Ascending aorta (tissue), 2 donors: Measurements from ENCODE around the gene ZNF311. TPM values are rescaled to one million over a fixed set of nuclear protein-coding genes. Genes with fewer than 3 reads are reported as not detected.
"Not testable (repeated sequence)": the region's sequence is repeated elsewhere in the genome, so short reads cannot be mapped to it uniquely, and the experiment has no call there.

Experiments used
- DNase-seq, 2 donors: peaks; one replicate each; pipeline ENCODE4 v3.0.0-alpha.2; 2019; ENCODE audit warnings: low spot score in 2 of 2
- H3K27ac ChIP-seq, 2 donors: fragments of 200-600 bp; sonication (generic); one replicate each; pipeline ENCODE4 v1.5.1; 2016 to 2017; ENCODE audit warnings: mild to moderate bottlenecking in 1 of 2
- H3K27me3 ChIP-seq: fragments of 200-600 bp; sonication (generic); one replicate; pipeline ENCODE4 v1.5.1; 2017
- H3K36me3 ChIP-seq, 2 donors: fragments of 200-600 bp; sonication (generic); one replicate each; pipeline ENCODE4 v1.5.1; 2016
- H3K4me1 ChIP-seq, 2 donors: fragments of 200-600 bp; sonication (generic); one replicate each; pipeline ENCODE4 v1.5.1; 2016 to 2017; ENCODE audit warnings: mild to moderate bottlenecking in 1 of 2
- H3K4me3 ChIP-seq, 2 donors: fragments of 200-600 bp; sonication (generic); one replicate each; pipeline ENCODE4 v1.5.1; 2016 to 2017; ENCODE audit warnings: mild to moderate bottlenecking in 1 of 2
- H3K9me3 ChIP-seq, 2 donors: fragments of 200-600 bp; sonication (generic); one replicate each; pipeline ENCODE4 v1.5.1; 2016
- intact Hi-C: fragments of 100-400 bp; cut with DNase I; formaldehyde crosslinking; loops from one replicate; pipeline ENCODE4 v1.15.1; 2023
- total RNA-seq: library from RNA; depleted of rRNA; stranded (reverse); fragments of >200 nt; gene quantifications from one replicate; pipeline ENCODE4 v1.1.0, GENCODE V29; 2016
- TF ChIP-seq, protein P1 (sequence below), 3 experiments: fragments of 200-600 bp in 2 of 3; fragments of 450-650 bp in 1 of 3; sonication (generic) in 2 of 3; IDR thresholded peaks; one replicate each; pipeline ENCODE4 v1.5.1; 2016 to 2019; ENCODE audit warnings: antibody characterized with exemption in 3 of 3, mild to moderate bottlenecking in 1 of 3, moderate library complexity in 1 of 3

Gene ZNF311
- total RNA-seq, 1 donor from 2014 or later = not detected

GRCh38 chr6:28969129-28969528 lies 36.0 kb downstream of the ZNF311 start:
- no peaks in the 10 kb centered on the region for H3K4me1 ChIP-seq
- TF ChIP-seq, protein P1, sequence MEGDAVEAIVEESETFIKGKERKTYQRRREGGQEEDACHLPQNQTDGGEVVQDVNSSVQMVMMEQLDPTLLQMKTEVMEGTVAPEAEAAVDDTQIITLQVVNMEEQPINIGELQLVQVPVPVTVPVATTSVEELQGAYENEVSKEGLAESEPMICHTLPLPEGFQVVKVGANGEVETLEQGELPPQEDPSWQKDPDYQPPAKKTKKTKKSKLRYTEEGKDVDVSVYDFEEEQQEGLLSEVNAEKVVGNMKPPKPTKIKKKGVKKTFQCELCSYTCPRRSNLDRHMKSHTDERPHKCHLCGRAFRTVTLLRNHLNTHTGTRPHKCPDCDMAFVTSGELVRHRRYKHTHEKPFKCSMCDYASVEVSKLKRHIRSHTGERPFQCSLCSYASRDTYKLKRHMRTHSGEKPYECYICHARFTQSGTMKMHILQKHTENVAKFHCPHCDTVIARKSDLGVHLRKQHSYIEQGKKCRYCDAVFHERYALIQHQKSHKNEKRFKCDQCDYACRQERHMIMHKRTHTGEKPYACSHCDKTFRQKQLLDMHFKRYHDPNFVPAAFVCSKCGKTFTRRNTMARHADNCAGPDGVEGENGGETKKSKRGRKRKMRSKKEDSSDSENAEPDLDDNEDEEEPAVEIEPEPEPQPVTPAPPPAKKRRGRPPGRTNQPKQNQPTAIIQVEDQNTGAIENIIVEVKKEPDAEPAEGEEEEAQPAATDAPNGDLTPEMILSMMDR (IDR thresholded peaks at IDR 0.05) = no peak
- no peak overlapping the region for H3K4me3 ChIP-seq
- intact Hi-C loops = no loop called here
- H3K36me3 ChIP-seq = no peaks in the 10 kb centered on the region
- H3K9me3 ChIP-seq = peaks cover 0 to 5% of the 10 kb centered on the region in 2 donors
- H3K27me3 ChIP-seq = no peaks in the 10 kb centered on the region
- H3K27ac ChIP-seq = no peak overlapping the region
- no peak for DNase-seq

- TF ChIP-seq, protein P1 (IDR thresholded peaks at IDR 0.05) = no peak
- intact Hi-C loops = no loop called here
- H3K4me1 ChIP-seq = no peaks in the 10 kb centered on the region
- no peak overlapping the region for H3K27ac ChIP-seq
- peaks cover 0 to 5% of the 10 kb centered on the region in 2 donors for H3K9me3 ChIP-seq
- no peak for DNase-seq
- H3K4me3 ChIP-seq = no peak overlapping the region
- no peaks in the 10 kb centered on the region for H3K27me3 ChIP-seq
- no peaks in the 10 kb centered on the region for H3K36me3 ChIP-seq
These were observed 36.6 kb downstream of the ZNF311 start for GRCh38 chr6:28968476-28968875.

- H3K27ac ChIP-seq = no peak overlapping the region
- TF ChIP-seq, protein P1 (IDR thresholded peaks at IDR 0.05) = no peak
- no peak overlapping the region for H3K4me3 ChIP-seq
- intact Hi-C loops = no loop called here
- peaks cover 0 to 5% of the 10 kb centered on the region in 2 donors for H3K9me3 ChIP-seq
- no peaks in the 10 kb centered on the region for H3K36me3 ChIP-seq
- no peaks in the 10 kb centered on the region for H3K4me1 ChIP-seq
- H3K27me3 ChIP-seq = no peaks in the 10 kb centered on the region
- DNase-seq = no peak
These were observed 39.4 kb downstream of the ZNF311 start for GRCh38 chr6:28965706-28966105.

DNA sequence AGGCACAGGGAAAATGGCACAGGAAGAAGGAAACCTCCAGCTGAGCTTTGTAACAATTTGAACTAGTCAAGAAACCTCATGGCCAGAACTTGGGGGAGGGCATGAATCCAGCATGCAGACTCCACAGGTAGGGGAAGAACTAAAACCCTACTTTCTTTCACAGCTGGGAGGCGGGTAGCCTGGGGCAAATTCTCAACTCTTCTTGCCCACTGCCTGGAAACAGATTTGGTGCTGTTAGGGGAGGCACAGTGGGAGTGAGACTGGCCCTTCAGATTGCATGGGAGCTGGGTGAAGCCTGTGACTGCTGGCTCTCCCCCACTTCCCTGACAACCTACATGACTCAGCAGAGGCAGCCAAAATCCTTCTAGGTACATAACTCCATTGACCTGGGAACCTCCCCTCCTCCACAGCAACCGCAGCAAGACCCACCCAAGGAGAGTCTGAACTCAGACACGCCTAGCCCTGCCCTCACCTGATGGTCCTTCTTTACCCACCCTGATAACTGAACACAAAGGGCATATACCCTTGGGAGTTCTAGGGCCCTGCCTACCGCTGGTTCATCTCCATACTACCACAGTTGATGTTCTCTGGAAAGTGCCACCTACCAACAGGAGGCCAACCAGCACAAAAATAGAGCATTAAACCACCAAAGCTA lies 44.1 kb downstream of the ZNF311 start:
- Histone ChIP-seq H3K36me3 (no peaks in the 10 kb centered on the region), H3K9me3 (no peaks in the 10 kb centered on the region), H3K4me1 (no peaks in the 10 kb centered on the region), H3K27me3 (no peaks in the 10 kb centered on the region), H3K27ac (no peak overlapping the region), H3K4me3 (no peak overlapping the region)
- intact Hi-C loops = no loop called here
- no peak for DNase-seq
- TF ChIP-seq, protein P1 (IDR thresholded peaks at IDR 0.05) = no peak

- H3K27me3 ChIP-seq, H3K4me3 ChIP-seq, H3K36me3 ChIP-seq, H3K27ac ChIP-seq, intact Hi-C loops, DNase-seq, H3K4me1 ChIP-seq, H3K9me3 ChIP-seq: not testable (repeated sequence)
These were observed 46.4 kb downstream of the ZNF311 start for GRCh38 chr6:28958561-28959243.

- DNase-seq, intact Hi-C loops, H3K4me3 ChIP-seq, H3K36me3 ChIP-seq, H3K4me1 ChIP-seq, H3K9me3 ChIP-seq, H3K27ac ChIP-seq, H3K27me3 ChIP-seq: not testable (repeated sequence)
These were observed 47.3 kb downstream of the ZNF311 start for GRCh38 chr6:28957795-28958314.
